HG03354 (cell line): Measurements from ENCODE around the gene CERS1.

ENCODE experiments used
- ATAC-seq: cut with Tn5 transposase; IDR thresholded peaks from one replicate; pipeline ENCODE4 v1.9.1; 2021; ENCODE audit warnings: mild to moderate bottlenecking; ENCODE audit not compliant: unreplicated experiment, poor library complexity, severe bottlenecking

The CERS1 gene

GRCh38 chr19:18845961-18846360 is 50.0 kb downstream of the CERS1 start:
- no peak for ATAC-seq

- ATAC-seq, result no peak
These were observed 51.1 kb downstream of the CERS1 start for GRCh38 chr19:18844806-18845329.

- ATAC-seq, result no peak
These were observed 52.0 kb downstream of the CERS1 start for GRCh38 chr19:18843960-18844359.

- no peak for ATAC-seq
These were observed 53.8 kb downstream of the CERS1 start for GRCh38 chr19:18842166-18842565.

GRCh38 chr19:18841400-18841799 is 54.6 kb downstream of the CERS1 start:
- ATAC-seq, result no peak

GRCh38 chr19:18840288-18841267 is 55.4 kb downstream of the CERS1 start:
- ATAC-seq, result no peak

GRCh38 chr19:18839465-18840287 is 56.3 kb downstream of the CERS1 start:
- no peak for ATAC-seq

GRCh38 chr19:18834644-18834984 is 61.3 kb downstream of the CERS1 start:
- ATAC-seq, result no peak

GRCh38 chr19:18833849-18834643 is 61.9 kb downstream of the CERS1 start:
- no peak for ATAC-seq

GRCh38 chr19:18833141-18833476 is 62.8 kb downstream of the CERS1 start:
- ATAC-seq, result no peak

- ATAC-seq, result peak; percentile 40
These were observed 63.4 kb downstream of the CERS1 start for GRCh38 chr19:18832306-18833140.

GRCh38 chr19:18831524-18832305 is 64.2 kb downstream of the CERS1 start, which contains the start of gene UPF1:
Gene UPF1, plus strand, starts transcription at chr19:18831959. Its CDS starts 251 bp downstream, at chr19:18832210.
- ATAC-seq, result peak; percentile 82

GRCh38 chr19:18830488-18830887 is 65.5 kb downstream of the CERS1 start:
- ATAC-seq, result no peak

- no peak for ATAC-seq
These were observed 67.2 kb downstream of the CERS1 start for GRCh38 chr19:18828786-18829185.
